GM21360 (cell line): ENCODE results near the gene TFCP2.
"Not testable (repeated sequence)": the region's sequence is repeated elsewhere in the genome, so short reads cannot be mapped to it uniquely, and the experiment has no call there.

Source experiments
- ATAC-seq: cut with Tn5 transposase; IDR thresholded peaks from one replicate; pipeline ENCODE4 v1.9.1; 2021; ENCODE audit warnings: mild to moderate bottlenecking, moderate library complexity; ENCODE audit not compliant: unreplicated experiment

TFCP2 gene

GRCh38 chr12:51086933-51087332, 86.0 kb downstream of the TFCP2 start:
- no peak for ATAC-seq

DNA sequence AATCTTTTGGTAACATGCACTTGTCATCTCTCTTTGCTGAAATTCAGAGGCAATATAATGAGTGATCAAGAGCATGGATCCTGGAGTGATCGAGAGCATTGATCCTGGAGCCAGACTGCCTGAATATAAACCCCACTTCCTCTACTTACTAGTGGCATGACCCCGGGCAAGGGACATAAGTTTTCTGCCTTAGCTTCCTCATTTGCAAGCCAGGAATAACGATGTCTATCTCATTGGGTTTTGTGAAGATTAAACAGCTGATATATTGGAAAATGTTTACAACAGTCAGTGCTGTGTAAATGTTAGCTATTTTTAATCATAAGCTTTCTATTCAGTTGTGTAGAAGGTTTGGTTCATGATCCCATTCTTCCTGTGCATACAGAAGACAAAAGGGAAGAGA, 87.2 kb downstream of the TFCP2 start:
- ATAC-seq: no peak

- peak; percentile 92 for ATAC-seq
Observed at GRCh38 chr12:51083126-51083833, 89.7 kb downstream of the TFCP2 start, which contains the start of gene CSRNP2. CSRNP2 (minus strand) TSS chr12:51083596; CDS start chr12:51076561, 7,035 bp downstream.

GRCh38 chr12:51082561-51083125, 90.3 kb downstream of the TFCP2 start:
- ATAC-seq: no peak

DNA sequence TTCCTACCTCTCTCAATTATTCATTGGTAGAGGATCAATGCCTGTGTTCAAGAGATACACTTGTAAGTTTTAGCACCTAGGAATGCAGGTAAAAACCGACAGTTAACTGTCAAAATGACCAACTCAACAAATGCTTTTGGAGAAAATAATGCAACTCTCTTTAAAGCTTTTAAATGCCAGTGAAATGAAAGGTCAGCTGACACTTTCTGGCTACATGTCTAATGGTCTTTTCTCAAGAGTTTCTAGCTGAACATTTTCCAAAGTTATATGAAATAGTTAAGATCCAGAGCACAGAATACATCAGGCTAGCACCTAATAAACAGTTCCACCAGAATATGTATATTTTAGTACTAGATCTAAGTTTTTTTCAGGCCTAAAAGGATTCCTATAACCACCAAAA, 91.5 kb downstream of the TFCP2 start:
- no peak for ATAC-seq

- ATAC-seq: no peak
Observed at GRCh38 chr12:51080136-51080535, 92.8 kb downstream of the TFCP2 start.

DNA sequence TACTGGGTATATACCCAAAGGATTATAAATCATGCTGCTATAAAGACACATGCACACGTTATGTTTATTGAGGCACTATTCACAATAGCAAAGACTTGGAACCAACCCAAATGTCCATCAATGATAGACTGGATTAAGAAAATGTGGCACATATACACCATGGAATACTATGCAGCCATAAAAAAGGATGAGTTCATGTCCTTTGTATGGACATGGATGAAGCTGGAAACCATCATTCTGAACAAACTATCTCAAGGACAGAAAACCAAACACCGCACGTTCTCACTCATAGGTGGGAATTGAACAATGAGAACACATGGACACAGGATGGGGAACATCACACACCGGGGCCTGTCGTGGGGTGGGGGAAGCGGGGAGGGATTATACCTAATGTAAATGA, 94.1 kb downstream of the TFCP2 start:
- not testable (repeated sequence) for ATAC-seq

DNA sequence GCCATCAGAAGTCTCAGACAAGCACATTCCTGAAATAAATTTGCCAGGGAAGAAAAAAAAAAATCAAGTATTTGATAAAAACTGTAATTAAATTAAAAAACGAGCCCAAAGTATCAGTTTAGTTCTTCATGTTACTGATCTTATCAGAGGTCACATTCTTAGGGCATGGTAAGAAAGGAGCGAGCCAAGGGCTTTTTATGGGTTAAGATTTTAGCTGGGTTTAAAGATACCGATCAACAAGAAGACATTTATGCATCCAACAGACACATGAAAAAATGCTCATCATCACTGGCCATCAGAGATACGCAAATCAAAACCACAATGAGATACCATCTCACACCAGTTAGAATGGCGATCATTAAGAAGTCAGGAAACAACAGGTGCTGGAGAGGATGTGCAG, 94.6 kb downstream of the TFCP2 start:
- not testable (repeated sequence) for ATAC-seq

- no peak for ATAC-seq
Observed at GRCh38 chr12:51077930-51078329, 95.0 kb downstream of the TFCP2 start.

DNA sequence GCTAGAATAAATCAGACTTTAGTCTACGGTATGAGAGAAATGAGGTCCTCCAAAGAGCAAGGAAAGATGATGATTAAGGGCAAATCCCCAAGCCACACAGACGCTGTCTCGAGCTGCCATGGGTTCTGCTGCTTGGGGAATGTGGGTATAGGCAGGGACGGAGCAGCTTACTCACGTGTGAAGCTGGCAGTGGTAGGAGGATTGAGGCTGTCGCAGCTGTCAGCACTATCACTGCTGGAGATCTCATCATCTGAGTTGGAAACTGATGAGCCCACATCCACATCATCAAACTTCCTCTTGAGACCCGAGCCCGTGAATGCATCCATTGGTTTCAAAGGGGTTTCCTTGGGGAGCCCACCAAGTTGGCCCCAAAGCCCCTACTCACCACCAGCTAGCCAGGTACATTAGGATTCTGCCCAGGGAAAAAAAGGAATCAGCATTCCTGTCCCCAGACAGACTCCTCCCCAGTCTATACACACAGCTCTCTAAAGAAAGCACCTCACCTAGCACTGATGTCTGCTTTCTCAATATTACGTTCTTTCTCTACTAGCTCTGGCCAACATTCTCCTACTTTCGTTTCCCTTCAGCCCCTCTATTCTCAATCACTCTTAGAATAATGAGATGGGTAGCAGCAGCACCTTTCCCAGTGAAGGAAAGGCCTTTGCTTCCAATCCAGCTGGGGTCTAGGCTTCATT, 96.6 kb downstream of the TFCP2 start:
- no peak for ATAC-seq

- ATAC-seq: no peak
Observed at GRCh38 chr12:51075390-51075789, 97.5 kb downstream of the TFCP2 start.

DNA sequence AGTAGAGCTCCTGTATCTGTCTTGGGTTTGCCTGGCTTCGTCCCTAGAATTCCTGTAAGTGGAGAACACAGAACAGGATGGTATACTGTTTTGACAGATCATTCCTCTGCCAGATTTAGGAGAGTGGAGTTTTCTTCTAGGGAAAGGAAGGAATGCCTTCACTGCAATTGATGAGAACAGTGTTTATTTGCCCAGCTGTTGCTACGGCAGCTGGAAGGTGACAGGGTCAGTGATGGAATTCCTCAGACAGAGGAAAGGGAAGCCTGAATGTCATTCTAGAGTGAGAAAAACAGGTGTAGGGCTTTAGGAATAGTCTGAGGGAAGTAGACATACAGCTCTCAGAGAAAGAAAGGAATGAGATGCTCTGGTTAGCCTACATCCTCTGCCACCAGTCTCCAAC, 101.3 kb downstream of the TFCP2 start:
- ATAC-seq: no peak

DNA sequence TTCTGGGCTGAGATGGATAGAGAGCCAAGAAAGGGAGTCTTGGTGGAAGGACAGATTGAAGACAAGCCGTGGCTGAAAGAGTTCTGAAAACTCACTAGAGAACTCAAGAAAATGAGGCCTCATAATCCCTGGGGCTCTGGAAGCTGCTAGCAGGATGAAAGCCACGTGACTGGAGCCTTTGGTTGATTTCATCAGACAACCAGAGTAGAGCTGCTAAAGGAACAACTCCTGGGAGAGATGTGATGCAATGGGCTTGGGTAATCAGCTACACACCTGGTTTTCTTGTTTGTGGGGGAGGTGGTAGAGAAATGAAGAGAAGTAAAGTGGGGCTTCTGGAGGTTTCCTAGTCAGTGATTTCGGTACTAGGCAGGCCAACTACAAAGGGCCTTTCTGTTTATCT, 102.9 kb downstream of the TFCP2 start:
- no peak for ATAC-seq

DNA sequence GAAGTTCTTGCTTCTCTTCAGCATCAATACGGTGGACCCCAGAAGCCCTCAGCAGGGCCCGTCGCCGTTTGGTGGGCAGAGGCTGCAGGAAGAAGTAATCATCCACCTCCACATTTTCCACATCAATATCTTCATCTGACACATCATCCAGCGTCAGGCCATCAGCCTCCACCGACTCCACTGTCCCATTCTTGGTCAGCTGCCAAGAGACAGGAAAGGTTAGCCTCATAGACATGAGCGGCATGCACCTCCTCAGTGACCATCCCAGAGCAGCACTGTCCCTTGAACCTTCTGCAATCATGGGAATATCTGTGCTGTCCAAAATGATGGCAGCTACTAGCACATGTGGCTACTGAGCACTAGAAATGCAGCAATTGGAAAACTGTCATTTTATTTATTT, 105.2 kb downstream of the TFCP2 start:
- ATAC-seq: no peak

GRCh38 chr12:51067229-51067628, 105.7 kb downstream of the TFCP2 start:
- ATAC-seq: no peak

- no peak for ATAC-seq
Observed at GRCh38 chr12:51065530-51065929, 107.4 kb downstream of the TFCP2 start.

GRCh38 chr12:51062631-51063397, 110.1 kb downstream of the TFCP2 start:
- ATAC-seq: no peak

- ATAC-seq: no peak
Observed at GRCh38 chr12:51059086-51059485, 113.8 kb downstream of the TFCP2 start.

DNA sequence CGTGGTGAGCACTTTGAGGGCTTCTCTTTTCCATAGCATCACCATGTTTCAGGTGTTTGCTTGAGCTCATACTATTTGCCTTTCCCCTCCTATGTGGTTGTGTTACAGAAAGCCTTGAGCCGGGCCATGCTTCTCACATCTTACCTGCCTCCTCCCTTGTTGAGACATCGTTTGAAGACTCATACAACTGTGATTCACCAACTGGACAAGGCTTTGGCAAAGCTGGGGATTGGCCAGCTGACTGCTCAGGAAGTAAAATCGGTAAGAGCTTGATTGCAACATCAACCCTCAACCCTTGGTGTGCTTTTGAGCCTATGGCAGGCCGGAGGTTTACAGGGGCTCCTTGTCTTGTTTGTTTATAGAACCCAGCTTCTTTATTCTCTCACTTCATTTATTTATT, 116.7 kb downstream of the TFCP2 start:
- ATAC-seq: no peak

- ATAC-seq: no peak
Observed at GRCh38 chr12:51055060-51055459, 117.9 kb downstream of the TFCP2 start.

- no peak for ATAC-seq
Observed at GRCh38 chr12:51051787-51052186, 121.1 kb downstream of the TFCP2 start.
